ENCODE data around the gene VWDE.
"Not testable (repeated sequence)": the region's sequence is repeated elsewhere in the genome, so short reads cannot be mapped to it uniquely, and the experiment has no call there.

VWDE gene

DNA sequence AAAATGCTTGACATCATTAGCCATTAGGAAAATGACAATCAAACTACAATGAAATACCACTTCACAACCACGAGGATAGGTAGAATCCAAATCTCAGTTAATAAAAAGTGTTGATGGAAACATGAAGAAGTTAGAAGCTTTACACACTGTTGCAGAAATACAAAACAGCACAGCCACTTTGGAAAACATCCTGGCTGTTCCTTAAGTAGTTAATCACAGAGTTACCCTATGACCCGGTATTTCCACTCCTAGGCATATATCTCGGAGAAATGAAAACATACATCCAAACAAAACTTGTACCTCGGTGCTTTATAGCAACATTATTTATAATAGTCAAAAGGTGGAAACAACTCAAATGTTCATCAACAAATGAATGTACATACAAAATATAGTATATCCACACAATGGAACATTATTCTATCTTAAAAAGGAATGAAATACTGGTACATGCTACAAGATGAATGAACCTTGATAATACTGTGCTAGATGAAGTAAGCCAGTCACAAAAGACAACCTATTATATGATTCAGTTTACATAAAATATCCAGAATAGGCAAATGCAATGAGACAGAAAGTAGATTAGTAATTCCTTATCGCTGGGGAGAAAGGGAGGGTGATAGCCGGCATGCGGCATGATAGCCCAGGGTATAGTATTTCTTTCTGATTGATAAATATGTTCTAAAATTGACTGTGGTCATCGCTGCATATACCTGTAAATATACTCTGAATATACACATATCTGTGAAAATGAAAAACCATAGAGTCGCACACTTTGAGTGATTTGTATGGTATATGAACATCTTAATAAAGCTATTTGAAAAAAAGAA lies 1.9 kb downstream of the VWDE start:
- no peak for DNase-seq (ENCODE audit: low read depth)

- DNase-seq (ENCODE audit: low read depth), result no peak
These were observed 5.5 kb downstream of the VWDE start for GRCh38 chr7:12398186-12398585.

- DNase-seq (ENCODE audit: low read depth), result no peak
These were observed 6.0 kb downstream of the VWDE start for GRCh38 chr7:12397671-12398070.

- not testable (repeated sequence) for DNase-seq (ENCODE audit: low read depth)
These were observed 7.0 kb downstream of the VWDE start for GRCh38 chr7:12396670-12397069.

- DNase-seq (ENCODE audit: low read depth), result no peak
These were observed 11.6 kb downstream of the VWDE start for GRCh38 chr7:12391922-12392615.

- DNase-seq (ENCODE audit: low read depth), result no peak
These were observed 14.5 kb downstream of the VWDE start for GRCh38 chr7:12389089-12389700.

DNA sequence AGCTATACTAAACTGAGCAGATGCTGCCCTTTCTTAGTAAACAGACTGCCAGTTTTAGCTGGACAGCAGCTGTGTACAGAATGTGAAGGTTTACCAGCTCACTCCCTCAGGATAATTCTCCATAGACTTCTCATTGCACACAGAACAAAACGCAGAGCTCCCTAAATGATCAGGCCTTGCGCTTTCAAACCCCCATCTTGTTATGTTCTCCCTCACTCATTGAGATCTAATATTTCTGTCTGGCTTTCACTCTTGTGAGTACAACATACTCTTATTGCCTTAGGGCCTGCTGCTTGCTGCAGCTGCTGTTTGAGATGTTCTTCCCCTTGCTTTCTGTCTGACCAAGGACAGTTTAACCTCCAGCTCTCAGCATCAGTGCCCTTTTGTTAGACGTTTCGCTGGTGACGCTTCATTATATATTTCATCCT lies 17.3 kb downstream of the VWDE start:
- no peak for DNase-seq (ENCODE audit: low read depth)

DNA sequence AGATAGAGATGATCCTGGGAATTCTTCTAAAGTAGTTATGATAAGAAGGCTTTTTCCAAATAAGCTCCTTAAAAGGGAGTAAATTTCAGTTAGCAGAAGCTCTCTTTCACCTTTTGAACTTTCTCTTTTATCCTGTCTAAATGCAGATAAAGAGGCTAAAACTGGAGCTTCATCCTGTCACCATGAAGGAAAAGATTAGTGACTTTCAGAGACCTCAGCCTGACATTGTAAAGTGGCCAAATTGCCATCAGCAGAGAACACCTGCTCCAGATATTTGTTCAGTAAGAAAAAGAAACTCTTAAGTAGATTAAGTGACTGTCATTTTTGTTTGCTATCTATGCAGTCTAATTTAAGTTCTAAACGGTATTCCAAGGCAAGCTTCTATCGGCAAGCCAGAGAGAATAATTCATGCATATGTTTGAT lies 18.3 kb downstream of the VWDE start:
- no peak for DNase-seq (ENCODE audit: low read depth)

DNA sequence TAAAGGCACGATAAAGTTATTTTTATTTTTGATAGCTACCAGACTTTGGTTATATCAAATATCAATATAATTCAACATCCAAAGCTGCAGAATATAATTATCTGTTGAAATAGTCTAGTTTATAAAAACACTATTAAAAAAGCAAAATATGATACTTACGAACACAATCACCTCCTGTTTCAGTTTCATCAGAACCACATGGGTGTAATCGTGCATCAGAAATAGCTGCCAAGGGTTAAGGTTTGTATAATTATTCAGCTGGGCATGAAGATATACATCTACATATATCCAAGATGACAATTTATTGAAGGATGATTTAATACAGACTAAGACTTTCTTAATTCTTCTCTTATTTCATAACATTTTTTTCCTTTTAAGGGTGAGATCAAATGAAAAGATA lies 20.3 kb downstream of the VWDE start:
- no peak for DNase-seq (ENCODE audit: low read depth)

DNA sequence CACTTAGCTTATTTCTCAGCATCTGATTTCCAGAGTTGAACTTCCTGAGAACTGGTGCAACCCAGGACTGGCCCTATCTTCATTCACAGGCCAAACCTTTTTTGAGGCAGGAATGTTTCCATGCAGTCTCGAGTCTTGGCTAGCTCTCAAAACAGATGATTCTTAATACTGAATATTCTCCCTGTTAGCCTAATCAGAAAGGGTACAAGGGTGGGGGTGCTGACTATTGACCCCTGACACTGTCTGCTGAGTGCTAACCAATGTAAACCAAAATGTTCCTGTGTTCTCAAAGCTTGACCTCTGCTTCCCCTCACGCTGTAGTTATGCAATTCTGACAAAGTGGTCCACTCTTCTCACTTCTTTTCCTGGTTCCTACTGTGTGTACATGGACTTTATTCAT lies 25.3 kb downstream of the VWDE start:
- DNase-seq (ENCODE audit: low read depth), result no peak

DNA sequence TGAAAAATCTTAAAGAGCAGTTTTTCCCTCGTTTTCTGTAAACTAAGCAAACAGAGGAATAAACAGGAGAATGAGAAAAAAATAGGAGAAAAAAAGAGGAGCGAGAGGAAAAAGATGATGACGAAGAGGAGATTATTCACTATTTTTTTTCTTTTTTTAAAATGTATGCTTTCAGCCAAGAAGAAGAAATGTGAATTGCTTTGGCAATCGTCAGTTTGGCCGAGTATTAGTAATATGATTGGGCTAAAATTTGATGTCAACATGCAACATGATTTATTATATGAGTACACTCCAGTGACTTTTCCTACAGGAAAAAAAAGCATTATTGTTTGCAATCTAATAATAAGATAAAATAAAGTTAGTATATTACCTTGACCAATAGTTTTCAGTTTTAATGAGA lies 26.3 kb downstream of the VWDE start:
- no peak for DNase-seq (ENCODE audit: low read depth)

- no peak for DNase-seq (ENCODE audit: low read depth)
These were observed 29.9 kb downstream of the VWDE start for GRCh38 chr7:12373580-12374263.

- no peak for DNase-seq (ENCODE audit: low read depth)
These were observed 33.4 kb downstream of the VWDE start for GRCh38 chr7:12370249-12370648.

DNA sequence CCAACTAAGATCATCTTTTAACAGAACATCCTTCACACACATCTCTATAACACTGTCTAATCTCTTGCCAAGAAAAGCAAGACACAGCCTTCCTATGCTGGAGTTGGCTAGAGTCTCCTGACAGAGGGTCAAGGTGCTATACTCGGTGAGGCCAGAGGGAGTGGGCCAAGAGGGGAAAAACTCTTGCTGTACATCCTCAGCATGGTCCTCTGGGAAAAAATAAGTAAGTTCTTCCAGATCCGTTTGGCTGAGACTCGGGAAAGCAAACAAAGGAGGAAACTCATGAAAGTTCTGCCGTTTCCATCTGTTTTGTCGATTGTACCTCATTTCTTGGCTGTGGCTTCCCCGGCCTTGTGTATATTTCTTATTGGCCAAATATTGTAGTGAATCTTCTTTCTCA lies 33.9 kb downstream of the VWDE start:
- DNase-seq (ENCODE audit: low read depth), result no peak

- no peak for DNase-seq (ENCODE audit: low read depth)
These were observed 34.6 kb downstream of the VWDE start for GRCh38 chr7:12369072-12369471.

- no peak for DNase-seq (ENCODE audit: low read depth)
These were observed 42.7 kb downstream of the VWDE start for GRCh38 chr7:12360948-12361347.

- no peak for DNase-seq (ENCODE audit: low read depth)
These were observed 45.0 kb downstream of the VWDE start for GRCh38 chr7:12358694-12359093.

GRCh38 chr7:12357508-12357907 lies 46.2 kb downstream of the VWDE start:
- DNase-seq (ENCODE audit: low read depth), result no peak

DNA sequence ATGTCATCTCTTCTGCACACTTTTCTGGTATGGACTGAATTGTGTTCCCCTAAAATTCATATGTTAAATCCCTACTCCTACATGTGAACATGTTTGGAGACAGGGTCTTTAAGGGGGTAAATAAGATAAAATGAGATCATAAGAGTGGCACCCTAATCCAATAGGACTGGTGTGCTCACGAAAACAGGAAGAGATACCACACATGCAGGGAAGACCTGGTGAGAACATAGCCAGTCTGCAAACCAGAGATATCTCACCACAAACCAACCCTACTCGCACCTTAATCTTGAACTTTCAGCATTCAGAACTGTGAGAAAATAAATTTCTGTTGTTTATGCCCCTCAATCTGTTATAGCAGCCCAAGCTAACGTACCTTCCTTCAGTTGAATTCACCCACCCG lies 51.8 kb downstream of the VWDE start:
- DNase-seq (ENCODE audit: low read depth), result no peak

DNA sequence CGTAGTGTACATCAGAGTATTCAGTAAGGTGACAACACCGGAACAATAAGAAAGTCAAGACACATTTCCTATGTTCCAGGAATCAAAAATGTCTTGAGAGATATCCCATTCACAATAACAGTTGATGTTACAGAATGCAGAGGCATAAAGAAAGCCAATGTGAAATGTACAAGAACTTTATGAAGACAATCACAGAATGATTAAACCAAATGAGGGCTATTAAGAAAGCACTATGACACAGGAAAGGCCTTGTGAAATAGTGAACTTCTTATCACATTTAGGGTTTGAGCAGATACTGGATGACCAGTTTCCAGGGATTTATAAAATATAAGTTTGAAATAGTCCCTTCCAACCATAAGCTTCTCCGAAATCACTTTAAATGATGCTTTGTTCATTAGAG lies 52.7 kb downstream of the VWDE start:
- no peak for DNase-seq (ENCODE audit: low read depth)

GRCh38 chr7:12337095-12337494 lies 66.6 kb downstream of the VWDE start:
- no peak for DNase-seq (ENCODE audit: low read depth)

Data from activated gamma-delta T cell treated with anti-CD3 and anti-CD28 coated beads, Interleukin-2, amount 50 U/mL, for 16 hours (primary cell).